ENCODE data around the gene NR1I3.

NR1I3 gene

GRCh38 chr1:161196111-161196510 lies 41.9 kb downstream of the NR1I3 start:
- no peak for DNase-seq (ENCODE audit: low read depth)

- DNase-seq (ENCODE audit: low read depth): no peak
Measured at GRCh38 chr1:161195171-161195570, 42.8 kb downstream of the NR1I3 start.

- no peak for DNase-seq (ENCODE audit: low read depth)
Measured at GRCh38 chr1:161193561-161194235, 44.3 kb downstream of the NR1I3 start.

GRCh38 chr1:161192476-161193465 lies 45.2 kb downstream of the NR1I3 start:
- DNase-seq (ENCODE audit: low read depth): no peak

- DNase-seq (ENCODE audit: low read depth): no peak
Measured at GRCh38 chr1:161191971-161192370, 46.0 kb downstream of the NR1I3 start.

- DNase-seq (ENCODE audit: low read depth): no peak
Measured at GRCh38 chr1:161190962-161191521, 47.0 kb downstream of the NR1I3 start.

- no peak for DNase-seq (ENCODE audit: low read depth)
Measured at GRCh38 chr1:161189036-161189435, 49.0 kb downstream of the NR1I3 start.

- DNase-seq (ENCODE audit: low read depth): no peak
Measured at GRCh38 chr1:161188381-161188780, 49.6 kb downstream of the NR1I3 start.

- DNase-seq (ENCODE audit: low read depth): no peak
Measured at GRCh38 chr1:161187311-161187710, 50.7 kb downstream of the NR1I3 start.

- DNase-seq (ENCODE audit: low read depth): no peak
Measured at GRCh38 chr1:161185732-161186311, 52.2 kb downstream of the NR1I3 start.

GRCh38 chr1:161185282-161185682 lies 52.7 kb downstream of the NR1I3 start:
- DNase-seq (ENCODE audit: low read depth): no peak

GRCh38 chr1:161182214-161182613 lies 55.8 kb downstream of the NR1I3 start:
- no peak for DNase-seq (ENCODE audit: low read depth)

- DNase-seq (ENCODE audit: low read depth): no peak
Measured at GRCh38 chr1:161180639-161181038, 57.4 kb downstream of the NR1I3 start.

GRCh38 chr1:161179698-161180097 lies 58.3 kb downstream of the NR1I3 start:
- no peak for DNase-seq (ENCODE audit: low read depth)

All from non-pigmented ciliary epithelial cell (primary cell).